Endothelial cell of umbilical vein (primary cell): ENCODE results near the gene TMEM128. TPM values are rescaled to one million over a fixed set of nuclear protein-coding genes. Genes with fewer than 3 reads are reported as not detected.

Experiments used
- BruUV-seq: library from RNA; stranded (reverse); fragments of 400-500 nt; replicated peaks from 2 replicates; lab custom pipeline; 2021; lab: Mats Ljungman, UMichigan
- CTCF ChIA-PET: fragments of 300-600, 350-600 bp; sonication (Branson Sonifier 250); formaldehyde crosslinking; loops from one replicate; lab custom pipeline; 2021; ENCODE audit warnings: antibody characterized with exemption, inconsistent platforms; lab: Charles Lee
- POLR2A ChIA-PET: fragments of 300-600, 350-600 bp; sonication (Branson Sonifier 250); formaldehyde crosslinking; loops from one replicate; lab custom pipeline; 2021; ENCODE audit warnings: antibody characterized with exemption, inconsistent platforms; lab: Charles Lee
- DNase-seq: peaks from one replicate; pipeline ENCODE4 v3.0.0-alpha.2; 2011; ENCODE audit warnings: low read depth, low spot score
- FAIRE-seq: peaks from 2 replicates; lab custom pipeline; 2011; peaks lifted over from hg19 to GRCh38; lab: Jason Lieb, UNC
- H2AFZ ChIP-seq: 2 replicates; pipeline ENCODE4 v1.6.0; 2012; ENCODE audit warnings: low read depth, low read length, control low read depth, inconsistent platforms
- H3K27ac ChIP-seq: 2 replicates; pipeline ENCODE4 v1.5.1; 2011; ENCODE audit warnings: low read depth, mild to moderate bottlenecking, control low read depth, low read length, moderate library complexity; ENCODE audit not compliant: insufficient read depth
- H3K27me3 ChIP-seq, 2 experiments: 2 replicates each; pipeline versions ENCODE4 v1.6.0 to v1.6.1; 2011; ENCODE audit warnings: low read length in 2 of 2, mixed read lengths in 1 of 2; ENCODE audit not compliant: control insufficient read depth in 2 of 2, insufficient read depth in 2 of 2
- H3K36me3 ChIP-seq, 2 experiments: 2 replicates in 1 of 2; 3 replicates in 1 of 2; pipeline ENCODE4 v1.5.1; 2011; ENCODE audit warnings: low read length in 2 of 2, mild to moderate bottlenecking in 1 of 2, moderate library complexity in 1 of 2; ENCODE audit not compliant: control insufficient read depth in 2 of 2, insufficient read depth in 2 of 2; ENCODE audit errors: extremely low read depth in 1 of 2
- H3K4me1 ChIP-seq: 3 replicates; pipeline ENCODE4 v1.5.1; 2011; ENCODE audit warnings: mild to moderate bottlenecking, low read length; ENCODE audit not compliant: control insufficient read depth, insufficient read depth; ENCODE audit errors: extremely low read depth
- H3K4me2 ChIP-seq: 2 replicates; pipeline ENCODE4 v1.6.1; 2011; ENCODE audit warnings: low read length, control low read depth, mixed read lengths; ENCODE audit not compliant: insufficient read depth
- H3K4me3 ChIP-seq, 3 experiments: fragments of 200-600 bp in 1 of 3; sonication (generic), shearing (Covaris generic) in 1 of 3; replicated peaks in 1 of 3; 2 replicates each; pipeline ENCODE4 v1.5.1; 2011 to 2016; ENCODE audit warnings: control low read depth in 3 of 3, low read length in 3 of 3, mild to moderate bottlenecking in 2 of 3, inconsistent platforms in 1 of 3, low read depth in 1 of 3, moderate library complexity in 1 of 3; ENCODE audit not compliant: insufficient read depth in 1 of 3
- H3K79me2 ChIP-seq: 2 replicates; pipeline ENCODE4 v1.6.0; 2012; ENCODE audit warnings: low read length, inconsistent platforms; ENCODE audit not compliant: control insufficient read depth, insufficient read depth
- H3K9ac ChIP-seq: replicated peaks from 2 replicates; pipeline ENCODE3; 2011; ENCODE audit warnings: low read length, control low read depth; ENCODE audit not compliant: insufficient read depth; ENCODE audit errors: extremely low read depth
- H3K9me1 ChIP-seq: replicated peaks from 3 replicates; pipeline ENCODE4 v1.6.0; 2011; ENCODE audit warnings: mild to moderate bottlenecking, low read length; ENCODE audit not compliant: control insufficient read depth, insufficient read depth; ENCODE audit errors: extremely low read depth
- H3K9me3 ChIP-seq: replicated peaks from 2 replicates; pipeline ENCODE4 v1.5.1; 2012; ENCODE audit warnings: low read length, inconsistent platforms; ENCODE audit not compliant: control insufficient read depth, insufficient read depth
- H4K20me1 ChIP-seq: replicated peaks from 2 replicates; pipeline ENCODE3; 2011; ENCODE audit warnings: mild to moderate bottlenecking, low read length; ENCODE audit not compliant: control insufficient read depth, insufficient read depth; ENCODE audit errors: extremely low read depth
- CTCF ChIP-seq, 2 donors: IDR thresholded peaks; 1 replicate in 1 of 2; 2 replicates in 1 of 2; pipeline ENCODE4 v1.5.1; 2011; ENCODE audit warnings: low read length in 2 of 2, mild to moderate bottlenecking in 2 of 2, moderate library complexity in 2 of 2, control low read depth in 1 of 2, inconsistent platforms in 1 of 2, low read depth in 1 of 2; ENCODE audit not compliant: insufficient read depth in 1 of 2; ENCODE audit errors: extremely low read depth in 1 of 2
- EZH2 ChIP-seq: IDR thresholded peaks from 2 replicates; pipeline ENCODE4 v1.6.1; 2012; ENCODE audit warnings: borderline replicate concordance, low read depth, mild to moderate bottlenecking, moderate library complexity, low read length, inconsistent platforms; ENCODE audit not compliant: severe bottlenecking
- FOS ChIP-seq: IDR thresholded peaks from 2 replicates; pipeline ENCODE4 v1.6.1; 2011; ENCODE audit warnings: mild to moderate bottlenecking, low read length, moderate library complexity, borderline replicate concordance; ENCODE audit not compliant: insufficient read depth
- GATA2 ChIP-seq: IDR thresholded peaks from 2 replicates; pipeline ENCODE4 v1.7.0; 2011; ENCODE audit warnings: low read depth, mild to moderate bottlenecking, moderate library complexity, mixed read lengths, low read length; ENCODE audit not compliant: insufficient read length, insufficient read depth
- JUN ChIP-seq: IDR thresholded peaks from 2 replicates; pipeline ENCODE4 v1.6.1; 2011; ENCODE audit warnings: borderline replicate concordance, low read depth; ENCODE audit not compliant: insufficient read length, insufficient read depth
- MAX ChIP-seq: IDR thresholded peaks from 2 replicates; pipeline ENCODE4 v1.6.1; 2011; ENCODE audit not compliant: insufficient read depth, insufficient read length
- MYC ChIP-seq: IDR thresholded peaks from one replicate; pipeline ENCODE4 v1.6.1; 2011; ENCODE audit warnings: mild to moderate bottlenecking, low read depth, low read length
- POLR2A ChIP-seq: IDR thresholded peaks from 2 replicates; pipeline ENCODE4 v1.6.1; 2012; ENCODE audit warnings: low read depth, mild to moderate bottlenecking, control low read depth, low read length
- POLR2AphosphoS5 ChIP-seq: IDR thresholded peaks from 2 replicates; pipeline ENCODE4 v1.6.1; 2012; ENCODE audit warnings: low read depth, mild to moderate bottlenecking, control low read depth, low read length, moderate library complexity; ENCODE audit not compliant: insufficient read depth
- dilution Hi-C: fragments of 300-500 bp; cut with MboI; formaldehyde crosslinking; loops from one replicate; pipeline ENCODE4 v1.15.0; 2019; ENCODE audit warnings: low sequenced_read_pairs; ENCODE audit not compliant: extremely low pct_ligation_motif_present
- intact Hi-C: fragments of 100-400 bp; cut with micrococcal nuclease; formaldehyde crosslinking; loops from one replicate; pipeline ENCODE4 v1.10.0; 2022
- polyA plus RNA-seq, 4 experiments: library from polyadenylated mRNA; depleted of rRNA in 3 of 4; stranded (reverse) in 3 of 4; unstranded in 1 of 4; fragments of >200 nt; gene quantifications; 2 replicates each; pipeline versions ENCODE4 v1.2.1 to v1.2.3, GENCODE V29; 2011 to 2012; ENCODE audit warnings: missing spikeins in 1 of 4
- total RNA-seq: library from RNA; stranded (reverse); gene quantifications from 2 replicates; pipeline ENCODE4 v1.2.3, GENCODE V29; 2021

Gene TMEM128
- total and polyA plus RNA-seq, 2 donors (not counting 3 experiments of a cell fraction or from before 2014, with no cell fraction given): 11.5 to 23.8 TPM

- intact Hi-C loops: no loop called here
- dilution Hi-C loops: no loop called here
- Histone ChIP-seq H3K9ac (no peak overlapping the region), H4K20me1 (no peaks in the 10 kb centered on the region), H3K9me1 (no peaks in the 10 kb centered on the region), H3K27ac (no peak overlapping the region), H2AFZ (no peak overlapping the region), H3K4me3 (no peak overlapping the region), H3K4me1 (no peaks in the 10 kb centered on the region), H3K4me2 (no peak overlapping the region), H3K79me2 (no peaks in the 10 kb centered on the region), H3K27me3 (peaks cover 0 to 2% of the 10 kb centered on the region in 2 experiments), H3K36me3 (no peaks in the 10 kb centered on the region), H3K9me3 (no peaks in the 10 kb centered on the region)
- BruUV-seq: no TSS peak
- CTCF ChIA-PET: no interaction called here
- POLR2A ChIA-PET: no interaction called here
- no peak for TF ChIP-seq MAX
- TF ChIP-seq POLR2A: no peak
- no peak for TF ChIP-seq CTCF (IDR thresholded peaks at IDR 0.05; ENCODE audit: extremely low read depth in 1 of 2, insufficient read depth in 1 of 2, low read depth in 1 of 2, low read length in 2 of 2)
- no peak for TF ChIP-seq JUN
- TF ChIP-seq POLR2AphosphoS5: no peak
- no peak for TF ChIP-seq EZH2
- no peak for TF ChIP-seq MYC
- no peak for TF ChIP-seq GATA2
- no peak for TF ChIP-seq FOS
- FAIRE-seq (no peak), DNase-seq (no peak)
Observed at GRCh38 chr4:4217113-4217512, 30.9 kb downstream of the TMEM128 start.
